Thyroid gland (tissue), 4 donors: Measurements from ENCODE around the gene PGS1. TPM values are rescaled to one million over a fixed set of nuclear protein-coding genes. Genes with fewer than 3 reads are reported as not detected.

Source experiments
- DNase-seq, 2 donors: peaks; one replicate each; pipeline ENCODE4 v3.0.0-alpha.2; 2019
- H3K27ac ChIP-seq, 3 donors: fragments of 200-600 bp; sonication (generic); 1 replicate in 2 of 3; 2 replicates in 1 of 3; pipeline ENCODE4 v1.5.1; 2016 to 2019; ENCODE audit warnings: mild to moderate bottlenecking in 1 of 3, moderate library complexity in 1 of 3
- H3K27me3 ChIP-seq: fragments of 200-600 bp; sonication (generic); one replicate; pipeline ENCODE4 v1.5.1; 2019
- H3K36me3 ChIP-seq, 2 donors: fragments of 200-600 bp; sonication (generic); one replicate each; pipeline ENCODE4 v1.5.1; 2016 to 2019
- H3K4me1 ChIP-seq, 2 donors: fragments of 200-600 bp; sonication (generic); one replicate each; pipeline ENCODE4 v1.5.1; 2017 to 2019
- H3K4me3 ChIP-seq, 3 donors: fragments of 200-600 bp; sonication (generic); replicated peaks in 1 of 3; 1 replicate in 2 of 3; 2 replicates in 1 of 3; pipeline ENCODE4 v1.5.1; 2016; ENCODE audit warnings: mild to moderate bottlenecking in 1 of 3
- H3K9me3 ChIP-seq: fragments of 200-600 bp; sonication (generic); one replicate; pipeline ENCODE4 v1.5.1; 2017
- POLR2A ChIP-seq, 2 donors: fragments of 450-650 bp; IDR thresholded peaks; one replicate each; pipeline ENCODE4 v1.6.1; 2017; ENCODE audit warnings: antibody characterized with exemption in 2 of 2, mild to moderate bottlenecking in 2 of 2, moderate library complexity in 1 of 2
- WGBS, 2 donors: methylation state at CpG; one replicate each; pipeline ENCODE4 v1.1.5; 2017; 5-methylcytosine and 5-hydroxymethylcytosine counted together
- intact Hi-C: fragments of 100-400 bp; cut with DNase I; formaldehyde crosslinking; loops from one replicate; pipeline ENCODE4 v1.15.1; 2023
- total RNA-seq, 4 donors: library from RNA; depleted of rRNA; stranded (reverse); fragments of >200 nt; gene quantifications; one replicate each; pipeline ENCODE4 v1.2.3, GENCODE V29; 2016
- TF ChIP-seq, protein P1 (sequence below), 6 experiments: fragments of 200-600 bp in 3 of 6; fragments of 450-650 bp in 3 of 6; sonication (generic) in 3 of 6; IDR thresholded peaks; one replicate each; pipeline ENCODE4 v1.5.1; 2016 to 2019; ENCODE audit warnings: antibody characterized with exemption in 6 of 6, mild to moderate bottlenecking in 2 of 6, inconsistent platforms in 1 of 6, moderate library complexity in 1 of 6

The PGS1 gene
- total RNA-seq, 4 donors from 2014 or later: 41.2 to 87.2 (median 69.1) TPM

DNA sequence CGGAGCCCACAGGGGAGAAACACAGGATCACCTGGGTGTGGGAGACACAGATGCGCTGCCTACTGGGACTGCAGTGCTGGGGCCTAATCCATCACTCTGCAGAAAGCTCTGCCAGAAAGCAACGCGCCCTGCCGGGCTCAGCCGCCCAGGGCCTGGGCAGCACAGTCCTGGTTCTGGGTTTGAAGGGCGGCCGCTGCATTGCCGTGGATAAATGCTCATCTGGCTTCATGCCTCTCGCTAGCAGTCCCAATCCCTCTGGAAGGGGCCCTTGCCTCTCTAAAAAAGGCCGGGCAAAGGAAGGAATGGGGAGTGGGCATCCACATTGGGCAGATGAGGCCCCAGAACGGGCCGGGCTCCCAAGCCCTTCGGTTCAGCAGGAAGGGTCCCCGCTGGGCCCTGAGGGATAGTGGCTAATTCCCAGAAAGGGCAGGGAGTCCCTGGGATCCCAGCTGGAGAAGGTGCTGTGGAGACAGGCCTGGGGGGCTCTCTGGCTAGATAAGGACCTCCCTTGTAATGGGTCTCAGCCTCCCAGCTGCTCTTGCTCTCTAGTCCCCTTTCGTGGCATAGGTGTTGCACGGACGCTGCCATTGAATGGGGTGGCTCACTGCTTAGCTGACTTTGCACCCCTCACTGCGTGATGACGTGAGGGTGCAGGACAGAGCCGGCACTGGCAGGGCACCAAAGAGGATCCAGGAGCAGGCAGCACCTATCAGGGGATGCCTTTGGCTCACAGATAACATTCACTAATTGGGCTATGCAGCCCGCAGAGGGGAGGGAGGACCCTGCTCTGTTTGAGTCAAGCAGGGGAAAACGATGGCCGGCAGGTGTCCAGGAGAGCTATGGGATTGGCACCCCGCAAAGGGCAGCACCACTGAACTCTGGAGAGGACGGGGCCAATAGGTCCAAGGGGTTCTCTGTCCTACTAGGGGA is 88.6 kb downstream of the PGS1 start:
- Histone ChIP-seq H3K27ac (peak overlapping the region in 2 of 3 donors; percentile 28 to 65), H3K27me3 (no peaks in the 10 kb centered on the region), H3K4me1 (peaks cover 3 to 8% of the 10 kb centered on the region in 2 donors), H3K4me3 (no peak overlapping the region), H3K36me3 (no peaks in the 10 kb centered on the region), H3K9me3 (no peaks in the 10 kb centered on the region)
- 90 to 93% methylated on average over 12 to 21 of the region's 26 CpGs for WGBS, 2 donors
- DNase-seq: no peak
- intact Hi-C loops: no loop called here
- no peak for TF ChIP-seq POLR2A (IDR thresholded peaks at IDR 0.05)
- TF ChIP-seq, protein P1, sequence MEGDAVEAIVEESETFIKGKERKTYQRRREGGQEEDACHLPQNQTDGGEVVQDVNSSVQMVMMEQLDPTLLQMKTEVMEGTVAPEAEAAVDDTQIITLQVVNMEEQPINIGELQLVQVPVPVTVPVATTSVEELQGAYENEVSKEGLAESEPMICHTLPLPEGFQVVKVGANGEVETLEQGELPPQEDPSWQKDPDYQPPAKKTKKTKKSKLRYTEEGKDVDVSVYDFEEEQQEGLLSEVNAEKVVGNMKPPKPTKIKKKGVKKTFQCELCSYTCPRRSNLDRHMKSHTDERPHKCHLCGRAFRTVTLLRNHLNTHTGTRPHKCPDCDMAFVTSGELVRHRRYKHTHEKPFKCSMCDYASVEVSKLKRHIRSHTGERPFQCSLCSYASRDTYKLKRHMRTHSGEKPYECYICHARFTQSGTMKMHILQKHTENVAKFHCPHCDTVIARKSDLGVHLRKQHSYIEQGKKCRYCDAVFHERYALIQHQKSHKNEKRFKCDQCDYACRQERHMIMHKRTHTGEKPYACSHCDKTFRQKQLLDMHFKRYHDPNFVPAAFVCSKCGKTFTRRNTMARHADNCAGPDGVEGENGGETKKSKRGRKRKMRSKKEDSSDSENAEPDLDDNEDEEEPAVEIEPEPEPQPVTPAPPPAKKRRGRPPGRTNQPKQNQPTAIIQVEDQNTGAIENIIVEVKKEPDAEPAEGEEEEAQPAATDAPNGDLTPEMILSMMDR (IDR thresholded peaks at IDR 0.05): no peak

DNA sequence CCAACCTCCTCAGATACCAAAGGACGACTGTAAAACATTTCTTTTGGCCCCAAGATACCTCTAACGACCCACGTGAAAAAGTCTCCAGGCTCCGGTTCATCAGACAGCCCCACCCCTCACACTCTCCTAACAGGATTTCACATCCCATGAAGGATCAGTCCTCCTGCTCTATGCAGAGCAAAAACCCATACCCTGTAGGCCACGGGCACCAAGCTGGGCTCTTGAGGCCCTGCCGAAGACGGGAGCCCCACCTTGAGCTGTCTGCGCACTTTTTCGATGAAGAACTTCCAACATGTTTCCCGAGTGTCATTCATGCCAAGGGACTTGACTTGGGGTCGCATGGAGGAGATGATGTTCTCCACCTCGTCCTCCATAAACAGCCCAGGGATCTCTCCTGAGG is 89.9 kb downstream of the PGS1 start:
- Histone ChIP-seq H3K36me3 (no peaks in the 10 kb centered on the region), H3K27me3 (no peaks in the 10 kb centered on the region), H3K27ac (no peak overlapping the region), H3K4me1 (peaks cover 3 to 8% of the 10 kb centered on the region in 2 donors), H3K4me3 (no peak overlapping the region), H3K9me3 (no peaks in the 10 kb centered on the region)
- DNase-seq: no peak
- TF ChIP-seq POLR2A (IDR thresholded peaks at IDR 0.05): no peak
- TF ChIP-seq, protein P1 (IDR thresholded peaks at IDR 0.05): no peak
- 83 to 93% methylated on average over 12 of the region's 12 CpGs for WGBS, 2 donors
- intact Hi-C loops: no loop called here

DNA sequence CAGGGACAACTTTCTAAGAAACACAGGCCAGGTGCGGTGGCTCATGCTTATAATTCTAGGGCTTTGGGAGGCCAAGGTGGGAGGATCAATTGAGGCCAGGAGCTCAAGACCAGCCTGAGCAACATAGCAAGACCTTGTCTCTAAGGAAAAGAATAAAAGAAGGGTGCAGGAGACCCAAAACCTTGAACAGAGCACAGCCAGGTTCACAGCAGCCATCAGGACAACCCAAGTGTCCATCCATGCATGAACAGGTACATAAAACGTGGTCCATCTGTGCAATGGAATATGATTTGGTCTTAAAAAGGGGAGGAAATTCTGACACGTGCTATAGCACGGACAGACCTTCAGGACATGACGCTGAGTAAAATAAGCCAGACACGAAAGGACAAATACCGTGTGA is 91.0 kb downstream of the PGS1 start:
- intact Hi-C loops: no loop called here
- no peaks in the 10 kb centered on the region for H3K36me3 ChIP-seq
- H3K9me3 ChIP-seq: no peaks in the 10 kb centered on the region
- H3K27me3 ChIP-seq: no peaks in the 10 kb centered on the region
- no peak for DNase-seq
- TF ChIP-seq, protein P1 (IDR thresholded peaks at IDR 0.05): no peak
- no peak for TF ChIP-seq POLR2A (IDR thresholded peaks at IDR 0.05)
- peaks cover 9 to 12% of the 10 kb centered on the region in 2 donors for H3K4me1 ChIP-seq
- no peak overlapping the region for H3K4me3 ChIP-seq
- WGBS, 2 donors: 94 to 97% methylated on average over 7 of the region's 7 CpGs
- no peak overlapping the region for H3K27ac ChIP-seq

DNA sequence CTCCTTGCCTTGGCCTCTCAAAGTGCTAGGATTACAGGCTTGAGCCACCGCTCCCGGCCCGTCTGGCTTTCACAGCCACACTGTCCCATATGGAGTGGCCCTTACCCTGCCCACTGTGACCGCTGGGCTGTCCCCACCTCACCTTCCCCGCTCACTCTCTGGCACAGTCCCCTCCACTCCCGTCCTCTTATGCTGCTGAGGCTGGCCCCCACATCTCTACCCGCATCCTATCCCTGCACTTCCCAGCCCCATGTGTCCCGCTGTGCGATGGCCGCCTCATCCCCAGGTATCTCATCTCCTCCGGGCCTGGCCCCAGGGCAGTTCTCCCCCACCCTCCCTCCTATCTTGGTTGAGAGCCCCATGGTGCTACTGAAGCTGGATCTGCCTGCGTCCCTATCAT is 93.2 kb downstream of the PGS1 start:
- Histone ChIP-seq H3K36me3 (no peaks in the 10 kb centered on the region), H3K27ac (no peak overlapping the region), H3K9me3 (no peaks in the 10 kb centered on the region), H3K27me3 (no peaks in the 10 kb centered on the region), H3K4me1 (peaks cover 7 to 8% of the 10 kb centered on the region in 2 donors), H3K4me3 (no peak overlapping the region)
- no peak for DNase-seq
- intact Hi-C loops: no loop called here
- WGBS, 2 donors: 95 to 97% methylated on average over 12 of the region's 12 CpGs
- TF ChIP-seq, protein P1 (IDR thresholded peaks at IDR 0.05): no peak
- TF ChIP-seq POLR2A (IDR thresholded peaks at IDR 0.05): no peak
